Ramos (cell line): ENCODE results near the gene ABCB8.
"Not testable (repeated sequence)": the region's sequence is repeated elsewhere in the genome, so short reads cannot be mapped to it uniquely, and the experiment has no call there.

Experiments
- in situ Hi-C: fragments of 300-500 bp; cut with MboI; formaldehyde crosslinking; loops from one replicate; pipeline ENCODE4 v1.14.3; 2022; ENCODE audit warnings: low sequenced_read_pairs; ENCODE audit not compliant: unreplicated experiment

The ABCB8 gene

DNA sequence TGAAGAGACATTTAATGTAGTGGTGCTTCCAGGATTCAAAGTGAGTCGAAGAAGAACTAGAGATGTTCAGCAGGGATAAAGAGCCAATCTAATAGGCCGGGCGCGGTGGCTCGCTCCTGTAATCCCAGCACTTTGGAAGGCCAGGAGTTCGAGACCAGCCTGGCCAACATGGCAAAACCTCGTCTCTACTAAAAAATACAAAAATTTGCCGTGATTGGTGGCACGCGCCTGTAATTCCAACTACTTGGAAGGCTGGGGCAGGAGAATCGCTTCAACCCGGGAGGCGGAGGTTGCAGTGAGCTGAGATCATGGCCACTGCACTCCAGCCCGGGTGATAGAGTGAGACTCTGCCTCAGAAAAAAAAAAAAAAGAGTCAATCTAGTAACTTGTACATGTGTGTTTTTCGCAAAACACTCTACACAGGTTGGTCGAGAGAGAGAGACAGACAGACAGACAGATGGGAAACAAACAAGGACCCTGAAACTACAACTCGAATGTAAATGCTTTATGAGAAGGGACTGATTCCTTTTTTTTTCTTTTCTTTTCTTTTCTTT, 775 bp downstream of the ABCB8 start:
- in situ Hi-C loops: no loop called here

DNA sequence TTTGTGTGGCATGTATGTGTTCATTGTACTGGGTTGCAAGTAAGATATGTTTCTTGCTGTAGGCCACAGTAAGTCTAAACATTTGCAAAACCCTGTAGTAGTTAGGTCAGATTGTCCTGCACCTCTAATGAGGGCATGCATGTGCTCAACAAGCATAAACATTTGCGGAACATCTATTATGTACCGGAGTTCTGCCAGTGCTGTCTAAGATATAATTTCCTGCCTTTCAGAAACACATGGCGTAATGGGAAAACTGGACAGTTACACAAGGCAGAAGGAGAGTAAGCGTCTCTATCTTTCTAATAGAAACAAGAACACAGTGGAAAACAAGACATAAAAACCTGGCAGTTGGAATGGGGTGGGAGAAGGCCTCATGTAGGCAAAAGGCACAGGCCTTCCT, 2.8 kb downstream of the ABCB8 start:
- in situ Hi-C loops: no loop called here

DNA sequence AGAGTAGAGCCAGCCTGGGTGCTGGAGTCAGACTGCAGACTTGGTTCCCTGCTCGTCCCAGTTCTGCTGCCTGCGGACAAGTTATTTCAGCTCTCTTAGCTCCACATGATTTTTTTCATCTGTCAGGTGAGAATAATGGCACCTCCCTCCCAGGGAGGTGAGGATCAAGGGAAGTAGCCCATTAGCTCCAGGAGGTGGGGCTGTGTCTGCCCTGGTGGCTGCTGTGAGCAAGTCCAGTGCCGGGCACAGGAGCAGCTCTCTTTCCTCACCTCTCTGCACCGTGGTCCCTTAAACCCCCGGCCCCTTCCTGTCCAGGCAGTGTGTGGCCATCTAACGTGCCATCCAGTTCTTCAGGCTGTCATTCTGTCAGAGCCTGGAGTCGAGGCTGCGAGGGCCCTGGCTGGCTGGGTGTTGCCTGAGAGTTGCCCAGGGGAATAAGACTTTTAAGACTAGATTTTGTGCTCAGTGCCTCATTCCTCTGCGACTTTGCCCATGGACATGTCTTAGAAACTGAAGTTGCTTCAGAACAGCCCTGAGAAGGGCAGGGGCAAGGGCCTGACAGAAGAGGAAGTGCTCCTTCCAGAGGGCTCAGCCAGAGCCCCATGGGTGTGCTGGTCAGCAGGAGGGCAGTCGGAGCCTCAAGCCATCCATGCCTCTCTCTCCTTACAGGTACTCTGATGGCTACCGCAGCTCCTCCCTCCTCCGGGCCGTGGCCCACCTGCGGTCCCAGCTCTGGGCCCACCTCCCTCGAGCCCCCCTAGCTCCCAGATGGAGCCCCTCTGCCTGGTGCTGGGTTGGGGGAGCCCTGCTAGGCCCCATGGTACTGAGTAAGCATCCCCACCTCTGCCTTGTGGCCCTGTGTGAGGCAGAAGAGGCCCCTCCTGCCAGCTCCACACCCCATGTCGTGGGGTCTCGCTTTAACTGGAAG, 5.0 kb downstream of the ABCB8 start:
- in situ Hi-C loops: no loop called here

DNA sequence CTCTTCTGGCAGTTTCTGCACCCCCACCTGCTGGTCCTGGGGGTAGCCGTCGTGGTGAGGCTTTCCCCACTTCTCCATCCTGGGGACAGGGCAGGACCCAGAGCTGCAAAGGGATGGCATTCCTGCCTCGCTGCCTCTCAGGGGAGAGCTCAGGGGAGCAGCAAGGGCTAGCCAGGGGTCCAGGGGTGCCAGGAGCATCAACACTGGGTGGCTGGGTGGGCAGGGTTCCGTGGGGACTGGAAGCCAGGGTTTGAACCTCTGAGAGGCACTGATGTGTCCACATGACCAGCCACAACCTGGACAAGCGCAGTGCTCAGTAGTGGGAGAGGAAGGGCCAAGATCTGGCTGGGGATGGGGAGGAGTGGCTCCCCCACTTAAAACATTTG, 5.6 kb downstream of the ABCB8 start:
- in situ Hi-C loops: no loop called here

DNA sequence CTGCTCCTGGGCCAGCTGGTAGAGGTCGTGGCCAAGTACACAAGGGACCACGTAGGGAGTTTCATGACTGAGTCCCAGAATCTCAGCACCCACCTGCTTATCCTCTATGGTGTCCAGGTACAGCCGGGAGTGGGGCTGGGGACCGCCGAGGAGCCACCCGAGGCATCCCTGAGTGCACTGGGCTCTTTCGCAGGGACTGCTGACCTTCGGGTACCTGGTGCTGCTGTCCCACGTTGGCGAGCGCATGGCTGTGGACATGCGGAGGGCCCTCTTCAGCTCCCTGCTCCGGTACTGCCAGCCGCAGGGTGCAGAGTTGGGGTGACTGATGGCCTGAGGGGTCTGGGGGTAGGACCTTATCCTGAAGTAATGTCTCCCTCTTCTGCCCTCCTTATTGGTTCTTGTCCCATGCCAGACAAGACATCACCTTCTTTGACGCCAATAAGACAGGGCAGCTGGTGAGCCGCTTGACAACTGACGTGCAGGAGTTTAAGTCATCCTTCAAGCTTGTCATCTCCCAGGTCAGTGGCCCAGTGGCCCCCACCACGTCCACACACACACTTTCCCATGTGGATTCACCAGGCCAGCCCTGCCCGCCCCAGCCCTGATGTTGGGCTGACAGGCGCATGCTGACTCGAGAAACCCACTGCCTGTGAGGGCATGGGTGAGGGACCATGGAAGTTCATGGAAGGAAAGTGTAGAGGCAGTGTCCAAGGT, 6.2 kb downstream of the ABCB8 start:
- in situ Hi-C loops: no loop called here

DNA sequence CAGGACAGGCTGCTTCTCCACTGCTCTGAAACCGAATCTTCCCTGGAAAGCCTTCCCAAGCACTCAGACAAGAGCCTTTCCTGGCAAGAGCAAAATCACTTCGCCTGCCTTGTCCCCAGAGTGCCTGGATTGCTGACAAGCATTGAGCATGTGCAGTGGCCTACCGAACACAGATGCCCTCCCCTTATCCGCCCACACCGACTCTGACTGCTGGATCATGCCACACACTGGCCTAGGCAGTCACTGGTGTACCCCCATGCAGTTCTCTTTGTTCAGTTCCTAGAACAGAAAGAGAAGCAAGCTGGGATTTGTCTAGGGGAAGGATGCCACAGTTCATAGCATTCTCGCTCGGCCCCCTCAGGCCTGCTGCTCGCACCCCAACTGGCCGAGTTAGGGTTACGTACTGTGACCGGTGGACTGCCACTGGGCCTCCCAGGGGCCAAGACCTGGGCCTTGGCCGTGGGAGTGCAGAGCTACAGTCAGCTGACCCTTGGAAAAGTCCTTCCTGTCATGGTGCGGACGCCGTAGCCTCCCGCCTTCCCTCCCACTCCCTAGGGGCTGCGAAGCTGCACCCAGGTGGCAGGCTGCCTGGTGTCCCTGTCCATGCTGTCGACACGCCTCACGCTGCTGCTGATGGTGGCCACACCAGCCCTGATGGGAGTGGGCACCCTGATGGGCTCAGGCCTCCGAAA, 6.9 kb downstream of the ABCB8 start:
- in situ Hi-C loops: no loop called here

DNA sequence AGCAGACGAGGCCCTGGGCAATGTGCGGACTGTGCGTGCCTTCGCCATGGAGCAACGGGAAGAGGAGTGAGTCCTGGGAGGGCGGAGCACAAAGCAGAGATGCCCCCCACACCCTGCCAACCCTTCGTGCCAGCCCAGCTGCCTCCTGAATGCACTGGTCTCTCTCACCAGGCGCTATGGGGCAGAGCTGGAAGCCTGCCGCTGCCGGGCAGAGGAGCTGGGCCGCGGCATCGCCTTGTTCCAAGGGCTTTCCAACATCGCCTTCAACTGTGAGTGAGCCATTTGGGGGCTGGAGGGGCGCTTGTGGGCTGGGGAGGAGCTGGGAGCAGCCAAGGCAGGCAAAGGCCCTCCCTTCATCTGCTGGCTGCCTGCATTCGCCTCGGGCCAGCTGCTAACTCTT, 7.7 kb downstream of the ABCB8 start:
- in situ Hi-C loops: no loop called here

DNA sequence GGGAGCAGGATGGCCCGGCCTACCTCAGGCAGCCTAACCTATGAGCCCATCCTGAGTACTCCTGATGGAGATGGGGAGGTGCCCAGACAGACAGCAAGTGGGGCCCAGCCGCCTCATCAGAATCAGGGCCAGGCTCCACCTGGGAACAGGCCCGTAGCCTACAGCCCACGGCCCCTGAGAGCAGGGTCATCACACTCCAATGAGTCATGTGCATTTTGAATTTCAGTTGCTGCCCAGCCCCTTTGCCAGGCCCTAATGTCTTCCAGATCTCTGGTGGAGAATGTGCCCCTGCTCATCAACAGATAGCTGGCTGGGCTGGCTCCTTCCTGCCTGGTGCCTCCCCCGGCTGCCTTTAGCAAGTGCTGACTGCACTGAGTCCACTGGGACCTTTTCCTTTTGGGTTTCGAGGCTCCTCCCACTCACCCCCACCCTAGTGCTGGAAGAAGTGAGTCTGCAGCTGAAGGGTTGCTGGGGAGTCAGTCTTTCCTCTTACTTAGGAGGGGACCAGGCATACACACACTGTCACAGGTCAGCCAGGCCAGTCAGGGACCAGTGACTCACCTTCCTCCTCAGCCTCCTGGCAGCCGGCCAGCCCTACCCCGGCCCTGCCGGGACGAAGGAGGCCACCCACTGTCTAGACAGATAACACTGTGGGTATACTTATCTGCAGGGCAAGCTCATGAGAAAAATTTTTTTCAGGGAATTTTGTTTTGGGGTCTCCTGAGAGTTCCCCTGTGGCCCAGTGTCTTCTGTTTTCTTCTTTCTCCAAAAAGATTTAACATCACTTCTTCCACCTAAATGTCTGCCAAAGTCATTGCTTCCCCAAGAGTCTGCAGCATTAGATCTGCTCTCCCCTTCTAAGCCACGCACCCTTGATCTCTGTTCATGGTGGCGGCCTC, 10.9 kb downstream of the ABCB8 start:
- in situ Hi-C loops: no loop called here

DNA sequence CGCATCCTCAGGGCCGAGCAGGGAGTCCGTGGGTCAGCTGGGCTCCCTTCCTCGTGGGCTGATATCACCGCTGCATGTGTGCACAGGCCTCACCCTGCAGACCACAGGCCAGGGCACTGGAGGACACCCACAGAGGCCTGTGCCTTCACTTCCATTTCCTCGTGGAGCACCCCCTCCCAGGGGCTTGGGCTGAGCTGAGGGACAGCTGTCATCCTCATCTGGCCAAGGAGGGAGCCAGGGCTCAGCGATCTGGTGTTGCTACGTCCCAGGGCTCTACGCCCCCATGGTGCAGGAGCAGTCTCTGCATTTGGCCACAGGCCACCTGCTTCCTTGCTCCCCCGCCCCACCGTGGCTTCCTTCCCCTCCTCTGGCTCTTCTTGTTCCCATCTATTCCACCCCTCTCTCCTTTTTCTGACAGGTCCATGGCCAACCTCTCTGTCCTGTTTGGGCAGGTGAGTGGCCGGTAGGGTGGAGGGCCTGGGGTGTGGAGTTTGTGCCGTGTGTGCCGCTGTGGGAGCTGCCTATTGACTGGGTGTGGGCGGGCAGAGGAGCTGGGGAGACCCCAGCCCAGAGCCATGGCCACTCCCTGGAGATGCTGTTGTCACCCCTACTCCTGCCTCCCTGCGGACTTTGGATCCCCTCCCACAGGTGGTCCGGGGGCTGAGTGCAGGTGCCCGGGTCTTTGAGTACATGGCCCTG, 11.7 kb downstream of the ABCB8 start:
- in situ Hi-C loops: no loop called here

DNA sequence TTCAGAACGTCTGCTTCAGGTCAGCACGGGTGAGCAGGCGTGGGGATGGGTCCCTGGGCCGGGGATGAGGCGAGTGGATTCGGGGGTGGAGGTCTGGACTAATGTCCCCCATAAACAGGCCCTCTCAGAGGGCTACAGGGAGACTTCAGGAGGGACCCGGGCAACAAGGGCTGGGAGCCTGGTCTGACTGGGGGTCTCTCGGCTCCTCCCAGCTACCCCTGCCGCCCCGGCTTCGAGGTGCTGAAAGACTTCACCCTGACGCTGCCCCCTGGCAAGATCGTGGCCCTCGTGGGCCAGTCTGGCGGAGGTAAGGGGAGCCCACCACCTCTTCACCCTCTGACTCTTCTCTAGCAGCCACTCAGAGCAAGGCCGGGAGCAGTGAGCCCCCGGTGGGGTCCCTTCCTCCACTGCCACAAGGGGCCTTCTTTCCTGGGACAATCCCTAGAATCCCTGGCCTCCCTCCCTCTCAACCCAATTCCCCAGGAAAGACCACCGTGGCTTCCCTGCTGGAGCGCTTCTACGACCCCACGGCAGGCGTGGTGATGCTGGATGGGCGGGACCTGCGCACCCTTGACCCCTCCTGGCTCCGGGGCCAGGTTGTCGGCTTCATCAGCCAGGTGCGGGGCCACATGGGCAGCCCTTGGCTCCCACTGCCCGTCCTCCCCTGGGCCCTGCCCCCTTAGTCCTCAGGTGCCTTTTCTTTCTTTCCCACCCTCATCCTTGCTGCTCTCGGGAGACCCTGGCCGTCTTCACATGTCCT, 12.5 kb downstream of the ABCB8 start:
- in situ Hi-C loops: no loop called here

DNA sequence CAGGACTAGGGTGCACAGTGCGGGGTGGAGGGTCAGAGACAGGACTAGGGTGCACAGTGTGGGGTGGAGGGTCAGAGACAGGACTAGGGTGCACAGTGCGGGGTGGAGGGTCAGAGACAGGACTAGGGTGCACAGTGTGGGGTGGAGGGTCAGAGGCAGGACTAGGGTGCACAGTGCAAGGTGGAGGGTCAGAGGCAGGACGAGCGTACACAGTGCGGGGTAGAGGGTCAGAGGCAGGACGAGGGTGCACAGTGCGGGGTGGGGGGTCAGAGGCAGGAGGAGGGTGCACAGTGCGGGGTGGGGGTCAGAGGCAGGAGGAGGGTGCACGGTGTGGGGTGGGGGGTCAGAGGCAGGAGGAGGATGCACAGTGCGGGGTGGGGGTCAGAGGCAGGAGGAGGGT, 15.2 kb downstream of the ABCB8 start:
- in situ Hi-C loops: not testable (repeated sequence)

DNA sequence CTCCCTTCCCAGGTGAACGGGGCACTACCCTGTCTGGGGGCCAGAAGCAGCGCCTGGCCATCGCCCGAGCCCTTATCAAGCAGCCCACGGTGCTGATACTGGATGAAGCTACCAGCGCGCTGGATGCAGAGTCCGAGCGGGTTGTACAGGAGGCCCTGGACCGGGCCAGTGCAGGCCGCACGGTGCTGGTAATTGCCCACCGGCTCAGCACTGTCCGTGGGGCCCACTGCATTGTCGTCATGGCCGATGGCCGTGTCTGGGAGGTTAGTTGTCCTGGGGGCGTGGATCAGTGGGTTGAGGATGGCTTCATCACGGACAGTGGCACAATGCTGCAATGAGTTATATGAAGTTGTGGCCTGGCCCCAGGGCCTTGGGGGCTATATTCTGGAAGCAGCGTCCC, 15.7 kb downstream of the ABCB8 start:
- in situ Hi-C loops: no loop called here

DNA sequence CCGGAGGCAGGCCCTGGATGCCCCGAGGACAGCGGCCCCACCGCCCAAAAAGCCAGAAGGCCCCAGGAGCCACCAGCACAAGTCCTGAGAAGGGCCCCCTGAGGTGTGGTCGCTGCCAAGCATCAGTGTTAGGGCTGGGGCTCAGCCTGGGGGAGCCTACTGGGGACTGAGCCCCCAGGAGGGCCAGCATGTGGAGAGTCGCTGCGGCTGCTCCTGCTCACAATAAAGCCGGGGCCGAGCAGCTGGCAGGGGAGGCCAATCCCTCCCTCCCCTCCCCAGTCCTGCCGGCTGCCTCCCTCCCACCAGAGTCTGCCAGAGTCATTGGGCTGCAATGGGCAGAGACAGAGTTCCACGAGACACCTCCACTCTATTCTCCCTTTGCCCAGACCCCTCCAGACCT, 17.0 kb downstream of the ABCB8 start:
- in situ Hi-C loops: no loop called here

DNA sequence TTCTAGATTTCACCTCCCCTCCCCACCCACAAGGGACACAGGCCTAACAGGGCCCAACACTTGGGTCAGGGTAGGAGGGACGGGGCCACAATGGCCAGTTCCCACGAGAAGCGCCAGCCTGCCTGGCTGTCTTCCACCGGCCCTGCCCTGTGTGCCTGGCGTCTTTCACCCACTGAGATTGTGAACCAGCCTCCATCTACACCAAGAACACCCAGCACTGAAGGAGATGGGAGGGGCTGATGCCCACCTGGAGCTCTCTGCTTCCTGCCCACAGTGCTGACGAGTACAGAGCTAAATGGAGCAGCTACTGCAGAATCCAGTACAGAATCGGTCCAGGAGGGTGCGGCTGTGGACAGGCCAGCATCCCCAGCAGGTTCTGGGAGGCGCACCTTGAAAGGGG, 17.7 kb downstream of the ABCB8 start:
- in situ Hi-C loops: no loop called here

DNA sequence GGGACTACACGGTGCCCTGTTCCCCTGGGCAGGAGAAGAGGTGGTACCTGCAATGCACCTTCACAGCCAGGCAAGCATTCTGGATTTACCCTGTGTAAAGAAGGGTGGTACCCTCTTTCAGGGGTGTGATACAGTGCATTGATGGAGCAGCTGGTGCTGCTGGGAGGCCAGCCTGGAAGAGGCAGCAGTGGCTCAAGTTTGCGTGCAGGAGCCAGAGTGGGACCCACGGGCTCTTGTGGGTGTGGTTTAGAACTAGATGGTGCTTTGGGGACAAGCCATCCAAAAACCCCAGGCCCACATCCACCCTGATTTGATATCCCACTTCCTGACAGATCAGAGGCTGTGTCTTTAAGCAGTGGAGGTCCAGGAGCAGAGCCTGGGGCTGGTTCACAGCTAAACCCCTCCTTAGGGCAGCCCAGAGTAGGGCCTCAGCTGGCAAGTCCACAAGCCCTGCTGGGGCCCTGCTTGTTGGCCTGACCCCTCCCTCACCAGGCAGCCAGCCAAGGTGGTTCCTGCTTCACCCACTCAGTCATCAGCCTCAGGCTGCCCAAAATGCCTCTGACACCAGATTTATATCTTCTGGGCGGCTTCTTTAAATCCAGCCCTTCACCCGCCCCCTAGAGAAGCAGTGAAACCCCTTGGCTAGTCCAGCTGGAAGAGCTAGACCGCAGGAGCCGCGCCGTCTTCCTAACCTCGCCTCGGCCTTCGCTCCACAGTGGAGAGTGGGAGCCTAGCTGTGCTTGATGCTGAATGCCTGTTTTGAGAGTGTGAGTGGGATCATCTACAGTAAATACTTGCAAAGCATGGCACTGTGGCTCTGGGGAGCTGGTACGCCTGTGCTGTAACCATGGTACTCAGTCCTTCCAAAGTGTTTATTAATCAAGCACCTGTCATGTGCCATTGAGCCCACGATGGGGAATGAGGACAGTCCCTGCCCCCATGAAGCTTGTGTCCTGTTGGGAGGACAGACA, 18.6 kb downstream of the ABCB8 start:
- in situ Hi-C loops: no loop called here

DNA sequence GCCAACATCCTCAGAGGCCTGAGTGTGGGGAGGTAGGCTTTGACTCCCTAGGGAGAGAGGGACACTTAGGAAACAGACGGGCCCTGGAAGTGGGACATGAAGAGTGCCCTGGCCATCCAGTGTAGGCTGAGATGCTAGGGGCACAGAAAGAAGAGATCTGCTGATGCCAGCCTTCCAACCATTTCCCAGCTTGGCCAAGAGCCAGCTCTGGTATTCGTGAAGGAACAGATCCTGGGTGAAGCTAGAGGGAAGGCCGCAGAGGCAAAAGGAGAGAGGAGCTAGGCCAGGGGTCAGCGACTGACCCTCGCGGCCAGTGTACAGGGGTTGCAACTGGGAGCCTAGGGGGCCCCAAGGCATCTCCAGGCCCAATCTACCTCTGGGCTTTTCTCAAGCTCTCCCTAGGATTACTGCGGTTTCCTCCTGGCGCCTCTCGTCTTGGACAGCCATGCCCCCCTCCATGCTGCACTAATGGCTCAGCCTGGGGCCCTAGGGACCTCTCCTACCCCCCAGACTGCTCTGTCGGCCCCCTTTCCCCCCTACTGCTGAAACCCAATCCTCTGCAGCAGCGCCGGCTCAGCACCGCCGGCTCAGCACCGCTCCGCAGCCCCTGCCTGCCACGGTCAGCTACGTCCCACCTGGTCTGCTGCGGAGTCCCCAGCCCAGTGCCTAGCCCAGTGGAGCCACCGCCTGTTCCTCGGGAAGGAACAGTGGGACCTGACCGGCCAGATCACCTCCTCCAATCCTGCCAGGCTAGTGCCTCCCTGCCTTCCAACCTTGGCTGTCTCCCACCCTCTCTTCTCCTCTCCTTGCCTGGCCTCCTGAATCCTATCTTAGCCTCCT, 19.9 kb downstream of the ABCB8 start, which contains the start of gene ASIC3:
Gene ASIC3, plus strand, starts transcription at position 556 of the 840 bp plus-strand sequence. CDS start 355 bp downstream, outside the sequence.
- in situ Hi-C loops: no loop called here
